ENCODE data around the gene KCTD10.
"Not testable (repeated sequence)": the region's sequence is repeated elsewhere in the genome, so short reads cannot be mapped to it uniquely, and the experiment has no call there.

Gene KCTD10

DNA sequence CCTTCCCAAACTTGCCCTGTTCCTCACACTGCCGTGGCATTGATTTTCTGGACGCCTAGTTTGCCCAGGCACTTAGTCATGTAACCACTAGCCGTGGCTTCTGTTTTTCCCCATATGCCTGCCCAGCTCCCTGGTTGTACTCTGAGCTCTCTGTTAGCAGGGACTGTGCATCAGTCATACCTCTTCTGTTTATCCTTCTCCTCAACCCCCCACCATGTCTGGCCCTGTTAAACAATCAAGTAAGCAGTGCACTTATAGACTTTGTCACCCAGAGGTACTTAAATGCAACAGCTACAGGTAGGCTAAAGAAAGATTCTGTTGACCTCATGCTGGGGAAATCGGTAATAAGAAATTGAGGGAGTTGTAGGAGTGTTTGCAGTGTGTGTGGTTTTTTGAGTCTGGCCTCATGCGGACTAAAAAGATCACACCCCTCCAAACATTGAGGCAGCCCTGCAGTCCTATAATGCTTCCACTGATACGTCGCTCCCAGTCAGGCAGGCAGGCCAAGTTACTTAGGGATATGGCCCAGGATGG, 17.3 kb upstream of the KCTD10 start:
- no peak for DNase-seq (ENCODE audit: low spot score)

DNA sequence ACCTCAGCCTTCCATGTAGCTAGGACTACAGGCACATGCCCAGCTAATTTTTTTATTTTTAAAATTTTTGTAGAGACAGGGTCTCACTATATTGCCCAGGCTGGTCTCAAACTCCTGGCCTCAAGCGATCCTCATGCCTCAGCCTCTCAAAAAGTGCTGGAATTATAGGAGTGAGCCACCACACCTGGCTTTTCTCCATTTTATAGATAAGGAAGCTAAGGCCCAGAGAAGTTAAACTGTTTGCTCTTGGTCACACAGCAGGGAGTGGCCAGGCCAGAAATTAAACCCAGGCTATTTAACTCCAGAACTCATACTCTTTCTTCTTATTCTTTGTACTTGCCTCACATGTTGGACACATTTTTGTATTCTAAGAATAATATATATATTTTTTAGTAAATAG, 16.8 kb upstream of the KCTD10 start:
- no peak for DNase-seq (ENCODE audit: low spot score)

DNA sequence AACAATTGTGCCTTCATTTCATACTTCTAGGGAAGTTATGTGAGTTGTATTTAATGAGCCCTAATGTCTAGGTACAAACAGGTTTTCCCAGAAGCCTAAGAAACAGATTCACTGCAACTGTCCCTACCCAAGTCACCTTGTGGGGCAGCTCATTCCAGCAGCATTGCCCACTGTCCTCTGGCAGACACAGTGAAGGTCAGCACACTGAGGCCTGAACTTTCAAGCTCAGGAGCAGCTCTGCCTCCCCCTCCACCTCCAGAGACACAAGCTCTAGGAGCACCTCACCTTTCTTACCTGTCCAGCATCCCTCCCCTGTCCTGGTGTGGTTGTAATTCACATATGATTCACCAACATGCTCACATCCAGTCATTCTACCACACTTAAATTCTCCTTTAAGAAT, 16.0 kb upstream of the KCTD10 start:
- no peak for DNase-seq (ENCODE audit: low spot score)

DNA sequence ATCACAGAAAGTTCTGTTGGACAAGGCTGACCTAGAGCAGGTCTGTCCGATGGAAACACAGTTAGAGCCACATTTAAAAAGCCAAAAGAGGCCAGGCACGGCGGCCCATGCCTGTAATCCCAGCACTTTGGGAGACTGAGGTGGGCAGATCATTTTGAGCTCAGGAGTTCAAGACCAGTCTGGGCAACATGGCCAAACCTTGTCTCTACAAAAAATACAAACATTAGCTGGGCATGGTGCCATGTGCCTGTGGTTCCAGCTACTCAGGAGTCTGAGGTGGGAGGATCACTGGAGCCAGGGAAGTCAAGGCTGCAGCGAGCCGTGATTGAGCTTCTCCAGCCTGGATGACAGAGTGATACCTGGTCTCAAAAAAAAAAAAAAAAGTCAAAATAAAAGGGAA, 15.3 kb upstream of the KCTD10 start:
- DNase-seq (ENCODE audit: low spot score): no peak

DNA sequence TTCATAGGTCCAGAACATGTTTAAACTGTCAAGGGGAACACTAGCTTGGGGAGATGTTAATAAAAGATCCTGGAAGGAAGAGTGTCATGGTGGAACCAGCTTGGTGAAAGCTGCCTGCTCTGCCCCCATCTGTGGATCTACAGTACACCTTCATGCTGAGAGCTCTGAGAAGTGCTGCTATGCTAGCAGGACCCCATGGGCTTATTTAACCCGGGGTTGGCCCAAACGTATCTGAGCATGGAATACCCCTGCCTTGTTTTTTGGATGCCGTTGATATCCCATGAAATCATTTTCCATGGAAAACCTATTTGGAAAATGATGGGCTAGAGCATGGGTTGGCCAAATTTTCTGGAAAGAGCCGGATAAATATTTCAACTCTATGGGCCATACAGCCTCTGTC, 14.6 kb upstream of the KCTD10 start:
- DNase-seq (ENCODE audit: low spot score): no peak

DNA sequence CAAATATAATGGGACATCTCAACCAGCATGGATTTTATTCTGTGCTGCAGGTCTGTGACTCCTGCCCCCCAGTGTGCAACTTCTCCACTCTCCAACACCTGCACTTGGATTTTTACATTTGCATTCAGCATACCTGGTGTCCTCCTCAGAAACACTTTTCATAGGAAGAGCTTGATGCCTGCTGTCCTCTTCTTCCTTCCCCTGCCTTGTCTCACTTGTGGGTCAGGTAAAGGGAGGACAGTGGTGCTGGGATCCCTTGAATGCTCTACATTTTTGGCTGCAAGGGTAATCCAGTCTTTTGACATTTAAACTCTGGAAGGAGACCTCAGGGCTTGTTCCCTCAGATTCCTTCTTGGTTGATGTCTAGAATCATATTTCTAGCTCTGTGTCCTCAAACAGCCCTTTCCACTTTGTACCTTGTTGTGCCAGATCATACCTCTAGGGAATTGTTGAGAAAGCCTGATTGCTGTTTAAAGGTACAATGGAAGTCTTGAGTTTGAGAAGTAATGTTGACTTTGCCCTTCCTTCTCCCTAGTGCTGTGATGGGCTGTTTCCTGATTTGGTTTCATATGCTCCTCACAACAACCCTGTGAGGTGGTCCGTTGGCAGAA, 13.0 kb upstream of the KCTD10 start:
- DNase-seq (ENCODE audit: low spot score): no peak

DNA sequence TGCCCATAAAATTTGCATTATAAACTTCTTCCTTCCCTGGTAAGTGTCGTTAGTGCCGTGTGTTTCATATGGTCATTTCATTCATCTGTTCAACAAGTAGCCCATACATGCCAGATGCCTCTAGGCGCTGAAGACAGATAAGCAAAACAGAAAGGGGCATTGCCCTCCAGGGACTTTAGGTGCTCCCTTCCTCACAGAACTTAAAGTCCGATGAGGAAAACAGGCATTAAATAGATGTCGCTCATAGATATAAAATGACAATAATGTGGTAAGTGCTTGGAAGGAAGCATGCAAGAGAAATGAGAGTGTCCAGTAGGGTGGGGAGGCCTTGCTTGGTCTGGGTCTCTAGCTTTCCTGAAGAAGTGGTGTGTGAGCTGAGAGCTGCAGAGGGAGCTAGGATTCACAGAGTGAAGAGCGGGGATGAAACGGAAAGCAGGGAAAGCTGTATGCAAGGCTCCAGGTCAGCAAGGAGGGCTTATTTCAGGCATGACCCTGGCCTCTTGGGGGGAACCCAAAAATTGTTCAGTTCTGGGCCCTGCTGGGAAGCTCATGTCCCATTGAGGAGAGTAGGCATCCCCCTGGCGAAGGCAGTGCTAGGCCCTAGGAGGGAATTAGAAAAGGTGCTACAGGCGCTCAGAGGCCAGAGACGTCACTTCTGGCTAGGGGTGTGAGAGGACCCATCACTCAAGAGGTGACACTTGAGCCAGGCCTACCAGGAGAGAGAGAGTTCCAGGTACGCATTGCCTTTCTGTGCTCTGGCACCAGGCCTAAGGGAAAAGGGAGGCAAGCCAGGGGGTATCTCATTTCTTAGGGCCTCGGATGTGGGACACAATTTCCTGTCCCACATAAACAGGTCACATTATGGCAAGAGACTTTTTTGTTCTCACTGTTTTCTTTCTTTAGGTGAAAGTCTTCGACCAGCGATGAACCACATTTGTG, 12.2 kb upstream of the KCTD10 start:
- no peak for DNase-seq (ENCODE audit: low spot score)

DNA sequence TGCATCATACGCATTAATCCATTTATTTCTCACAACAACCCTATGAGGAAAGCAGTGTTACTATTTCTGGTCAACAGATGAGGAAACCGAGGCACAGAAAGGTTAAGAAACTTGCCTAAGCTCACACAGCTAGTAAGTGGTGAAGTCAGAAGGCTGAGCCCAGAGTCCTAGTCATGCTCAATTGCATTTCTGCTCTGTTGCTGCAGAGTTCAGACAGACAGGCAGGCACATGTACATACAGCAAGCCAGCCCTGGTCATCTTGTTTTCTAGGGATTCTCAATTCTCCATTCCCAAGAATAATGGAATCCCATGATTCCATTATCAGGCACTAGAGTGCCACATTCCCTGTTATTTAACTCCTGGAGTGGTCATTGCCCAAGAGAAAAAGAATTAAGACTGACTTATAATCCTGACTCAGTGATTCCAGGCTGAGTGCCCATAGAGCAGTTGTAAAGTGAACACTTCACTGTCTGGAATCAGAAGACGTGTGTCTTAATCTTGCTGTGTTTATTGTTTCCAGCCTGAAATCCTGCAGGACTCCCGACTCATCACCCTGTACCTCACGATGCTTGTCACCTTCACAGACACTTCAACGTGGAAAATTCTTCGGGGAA, 11.1 kb upstream of the KCTD10 start:
- DNase-seq (ENCODE audit: low spot score): no peak

DNA sequence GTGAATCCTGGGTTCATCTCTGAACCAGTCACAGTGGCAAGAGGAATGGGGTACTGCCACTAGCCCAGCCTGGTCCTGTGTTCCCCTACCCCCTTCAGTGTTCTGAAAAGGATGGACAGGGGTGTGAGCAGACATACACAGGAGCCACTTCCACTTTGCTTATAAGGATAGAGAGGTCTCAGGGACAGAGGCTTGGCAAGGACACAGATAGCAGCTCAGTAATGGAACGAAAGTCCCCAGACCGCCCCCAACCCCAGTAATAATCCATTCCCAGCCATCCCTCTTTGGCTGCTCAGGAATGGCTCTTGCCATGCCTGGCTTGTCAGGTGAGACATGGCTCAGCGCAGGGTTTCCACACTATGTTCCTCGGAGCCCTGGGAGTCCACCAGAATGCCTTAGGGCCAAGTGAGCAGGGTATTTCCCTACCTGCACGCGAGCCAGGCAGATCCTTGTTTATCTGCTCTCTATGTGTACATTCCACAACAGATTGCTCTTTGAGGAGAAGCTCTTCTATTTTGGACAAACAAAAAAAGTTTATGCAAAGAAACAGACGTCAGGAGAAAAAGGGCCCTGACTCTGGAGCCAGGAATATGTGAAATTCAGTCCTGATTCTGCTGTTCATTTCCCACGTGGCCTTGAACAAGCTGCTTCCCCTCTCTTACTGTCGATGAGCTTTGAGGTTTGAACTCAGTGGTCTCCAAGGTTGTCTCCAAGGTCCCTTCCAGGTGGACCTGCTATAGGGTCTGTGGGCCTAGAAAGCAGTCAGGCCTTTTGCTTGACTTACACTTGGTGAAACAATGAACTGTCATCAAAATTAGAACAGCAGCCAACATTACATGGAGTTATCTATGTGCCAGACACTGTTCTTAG, 10.3 kb upstream of the KCTD10 start:
- DNase-seq (ENCODE audit: low spot score): no peak

DNA sequence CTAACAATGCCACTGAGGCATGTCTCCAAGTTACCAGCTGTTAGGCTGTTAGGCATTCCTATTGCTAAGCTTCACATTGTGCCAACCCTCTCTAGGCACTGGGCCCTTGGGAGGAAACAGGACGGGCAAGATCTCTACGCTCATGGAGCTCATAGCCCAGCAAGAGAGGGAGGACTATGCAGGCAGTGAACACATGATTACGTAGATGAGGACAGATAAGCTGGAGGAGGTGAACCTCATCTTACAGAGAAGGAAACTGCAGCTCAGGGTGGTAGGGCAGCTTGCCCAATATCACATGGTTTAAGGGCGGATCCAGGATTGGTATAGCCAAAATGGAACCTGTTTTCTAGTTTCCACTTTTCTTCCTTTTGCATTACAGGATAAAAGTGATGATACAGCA, 8.1 kb upstream of the KCTD10 start:
- DNase-seq (ENCODE audit: low spot score): no peak

DNA sequence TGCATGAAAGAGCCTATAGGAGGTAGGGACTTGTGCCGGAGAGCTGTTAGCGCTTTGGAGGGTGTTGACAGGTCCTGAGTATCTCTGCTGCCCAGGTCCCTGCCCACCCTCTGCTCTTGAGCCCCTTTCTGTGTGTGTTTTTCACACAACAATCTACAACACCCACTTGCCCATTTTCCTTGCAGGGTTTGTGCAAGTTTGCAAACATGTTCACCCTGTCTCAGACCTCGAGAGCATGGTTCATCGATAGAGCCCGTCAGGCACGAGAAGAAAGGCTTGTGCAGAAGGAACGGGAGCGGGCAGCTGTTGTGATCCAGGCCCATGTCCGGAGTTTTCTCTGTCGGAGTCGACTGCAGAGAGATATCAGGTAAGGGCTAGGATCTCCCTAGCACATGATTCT, 6.2 kb upstream of the KCTD10 start:
- no peak for DNase-seq (ENCODE audit: low spot score)

DNA sequence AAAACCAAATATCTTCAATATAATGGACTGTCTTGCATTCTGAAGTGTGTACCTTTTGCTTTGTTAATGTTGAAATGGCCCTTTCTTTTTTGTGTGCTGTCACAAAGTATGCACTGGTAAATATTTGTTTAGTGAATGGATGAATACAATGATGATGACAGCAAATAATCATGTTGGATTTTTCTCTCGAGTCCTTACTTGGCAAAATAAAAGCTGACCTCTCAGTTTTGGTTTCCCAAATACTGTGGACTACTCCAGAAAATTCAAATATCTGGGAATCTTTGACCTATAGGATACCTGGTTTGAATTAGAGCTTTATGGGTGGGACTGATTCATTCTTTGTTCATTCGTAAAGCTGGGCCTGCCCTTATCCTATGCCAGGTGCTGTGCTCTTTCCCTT, 5.8 kb upstream of the KCTD10 start:
- no peak for DNase-seq (ENCODE audit: low spot score)

DNA sequence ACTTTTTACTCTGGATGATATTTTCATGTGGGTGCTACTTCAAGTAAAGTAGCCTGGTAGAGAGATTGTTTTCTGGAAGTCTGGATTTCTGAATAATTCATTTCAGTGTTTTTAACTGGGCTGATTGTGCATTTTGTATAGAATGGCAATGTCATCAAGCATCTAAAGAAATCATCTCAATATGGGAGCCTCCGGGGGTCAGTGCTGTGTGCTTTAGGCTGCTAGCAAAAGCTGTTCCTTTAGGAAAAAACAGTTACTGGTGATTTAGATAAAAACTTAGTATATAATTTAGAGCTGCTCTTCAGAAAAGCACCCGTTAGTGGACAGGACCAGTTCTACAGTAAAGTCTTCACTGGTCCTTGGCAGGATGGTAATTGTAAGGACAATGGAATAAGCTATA, 5.4 kb upstream of the KCTD10 start:
- DNase-seq (ENCODE audit: low spot score): no peak

DNA sequence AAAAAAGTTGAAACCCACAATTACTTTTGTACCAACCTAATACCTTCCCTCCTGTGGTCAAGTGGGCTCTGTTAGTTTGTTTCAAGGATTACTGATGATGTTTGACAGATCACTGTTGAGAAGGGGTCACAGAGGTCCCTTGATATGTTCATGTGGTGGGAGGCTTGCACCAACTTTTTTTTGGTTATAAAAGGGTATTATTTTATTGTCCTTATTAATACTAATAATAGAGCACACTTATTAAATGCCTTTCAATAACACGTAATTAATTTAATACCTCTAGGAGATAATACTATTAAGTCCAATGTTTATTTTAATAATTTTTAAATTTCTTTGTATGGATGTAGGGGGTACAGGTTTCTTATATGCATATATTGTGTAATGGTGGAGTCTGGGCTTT, 4.8 kb upstream of the KCTD10 start:
- DNase-seq (ENCODE audit: low spot score): no peak

DNA sequence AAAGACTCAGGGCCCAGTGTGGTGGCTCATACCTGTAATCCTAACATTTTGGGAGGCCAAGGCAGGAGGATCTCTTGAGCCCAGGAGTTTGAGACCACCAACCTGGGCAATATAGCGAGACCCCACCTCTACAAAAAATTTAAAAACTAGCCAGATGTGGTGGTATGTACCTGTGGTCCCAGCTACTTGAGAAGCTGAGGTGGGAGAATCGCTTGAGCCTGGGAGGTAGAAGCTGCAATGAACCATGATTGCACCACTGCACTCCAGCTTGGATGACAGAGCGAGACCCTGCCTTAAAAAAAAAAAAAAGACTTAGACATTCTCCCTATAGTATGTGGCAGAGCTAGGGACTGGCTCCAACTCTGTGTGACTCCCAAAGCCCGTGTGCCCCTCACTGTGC, 3.3 kb upstream of the KCTD10 start:
- DNase-seq (ENCODE audit: low spot score): no peak

DNA sequence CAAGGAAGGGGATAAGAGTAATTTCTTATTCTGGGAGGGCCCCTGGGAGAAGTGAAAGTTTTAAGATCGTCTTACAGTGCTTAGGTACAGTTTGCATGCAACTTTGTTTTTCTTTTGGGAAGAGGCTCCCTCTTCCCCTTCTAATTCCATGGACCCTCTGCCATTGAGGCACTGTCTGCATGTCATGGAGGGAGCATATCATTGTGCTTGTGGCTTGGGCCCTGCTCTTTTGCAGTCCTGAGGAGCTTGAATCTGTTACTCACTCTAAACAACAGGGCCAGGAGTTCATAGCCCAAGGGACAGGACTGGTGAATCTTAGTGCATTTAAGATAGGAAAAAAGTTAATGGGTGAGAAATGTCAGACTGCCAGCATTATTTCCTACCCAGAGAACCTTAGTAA, 2.7 kb upstream of the KCTD10 start:
- no peak for DNase-seq (ENCODE audit: low spot score)

DNA sequence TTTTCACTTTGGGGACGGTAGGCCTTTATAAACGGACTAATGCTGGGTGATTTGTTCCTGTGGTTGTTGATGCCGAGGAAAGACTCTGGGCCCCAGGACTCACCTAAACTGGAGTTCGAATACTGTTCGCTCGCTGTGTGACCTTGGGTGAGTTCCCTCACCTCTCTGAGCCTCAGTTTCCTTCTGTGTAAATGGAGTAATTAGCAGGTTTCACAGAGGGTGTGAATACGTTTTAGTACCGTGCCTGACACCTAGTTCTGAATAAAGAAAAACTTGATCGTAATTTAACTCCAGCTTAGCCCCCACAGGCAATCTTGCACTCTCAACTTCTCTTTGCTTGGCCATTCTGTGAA, 839 bp upstream of the KCTD10 start:
- DNase-seq (ENCODE audit: low spot score): no peak

DNA sequence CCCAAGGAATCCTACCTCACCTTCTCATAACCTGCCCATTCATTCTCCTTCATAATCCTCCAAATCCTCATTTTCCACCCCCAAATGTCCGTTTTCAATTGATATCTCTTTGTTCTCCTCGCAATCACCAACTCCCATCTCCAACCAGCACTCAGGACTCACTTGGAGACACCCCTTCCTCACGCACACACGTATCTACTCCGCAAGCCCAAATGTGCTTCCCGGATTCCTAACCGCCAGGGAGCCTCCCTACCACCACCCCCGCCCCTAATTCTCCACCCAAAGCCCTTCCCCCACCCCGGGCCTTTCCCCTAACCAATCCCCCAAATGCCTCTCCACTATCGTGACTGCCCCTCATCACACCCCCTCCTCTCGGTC, 304 bp downstream of the KCTD10 start:
- DNase-seq (ENCODE audit: low spot score): no peak

DNA sequence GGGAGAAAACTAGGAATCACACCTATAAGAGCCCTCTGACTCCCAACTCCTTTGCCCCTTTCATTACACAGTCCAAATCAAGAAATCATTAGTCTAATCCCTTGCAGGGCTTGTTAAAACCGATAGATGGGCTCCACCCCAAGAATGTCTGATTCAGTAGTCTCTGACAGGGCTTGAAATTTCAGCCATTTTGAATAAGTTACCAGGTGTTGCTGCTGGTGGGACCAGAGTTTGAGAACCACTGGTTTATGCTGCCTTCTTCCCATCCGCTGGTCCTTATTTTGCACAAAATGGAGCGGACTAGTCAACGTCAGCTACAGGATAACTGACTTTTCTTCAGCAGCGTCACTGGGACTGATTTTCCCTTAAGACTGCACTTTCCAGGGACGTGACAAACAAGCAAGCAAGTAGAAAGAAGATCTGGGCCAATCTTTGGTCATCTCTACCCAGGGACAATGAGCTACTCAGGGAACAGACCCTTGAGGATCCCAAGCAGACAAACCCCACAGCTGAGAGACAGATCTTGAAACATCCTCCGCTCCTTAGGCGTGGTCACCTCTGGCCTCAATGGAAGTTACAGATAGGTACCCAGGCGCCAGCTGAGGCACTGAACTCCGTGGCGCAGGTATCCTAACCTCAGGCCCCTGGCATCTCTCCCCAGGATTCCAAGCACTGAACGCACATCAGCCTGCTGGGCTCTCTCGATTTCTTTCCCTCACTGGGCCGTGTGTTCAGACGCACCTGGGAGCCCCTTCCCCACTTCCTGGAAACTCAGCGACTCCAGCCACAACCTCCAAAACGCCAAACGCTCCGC, 900 bp downstream of the KCTD10 start:
- no peak for DNase-seq (ENCODE audit: low spot score)

DNA sequence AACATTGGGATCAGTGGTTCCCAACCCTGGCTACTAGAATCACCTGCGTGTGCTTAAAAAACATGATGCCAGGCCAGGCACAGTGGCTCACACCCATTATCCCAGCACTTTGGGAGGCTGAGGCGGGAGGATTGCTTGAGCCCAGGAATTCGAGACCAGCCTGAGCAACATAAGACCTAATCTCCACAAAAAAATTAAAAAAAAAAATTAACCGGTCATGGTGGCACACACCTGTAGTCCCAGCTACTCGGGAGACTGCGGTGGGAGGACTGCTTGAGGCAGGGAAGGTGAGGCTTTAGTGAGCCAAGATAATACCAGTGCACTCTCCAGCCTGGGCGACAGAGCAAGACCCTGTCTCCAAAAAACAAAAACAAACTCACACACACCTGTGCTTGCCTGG, 2.0 kb downstream of the KCTD10 start:
- no peak for DNase-seq (ENCODE audit: low spot score)

DNA sequence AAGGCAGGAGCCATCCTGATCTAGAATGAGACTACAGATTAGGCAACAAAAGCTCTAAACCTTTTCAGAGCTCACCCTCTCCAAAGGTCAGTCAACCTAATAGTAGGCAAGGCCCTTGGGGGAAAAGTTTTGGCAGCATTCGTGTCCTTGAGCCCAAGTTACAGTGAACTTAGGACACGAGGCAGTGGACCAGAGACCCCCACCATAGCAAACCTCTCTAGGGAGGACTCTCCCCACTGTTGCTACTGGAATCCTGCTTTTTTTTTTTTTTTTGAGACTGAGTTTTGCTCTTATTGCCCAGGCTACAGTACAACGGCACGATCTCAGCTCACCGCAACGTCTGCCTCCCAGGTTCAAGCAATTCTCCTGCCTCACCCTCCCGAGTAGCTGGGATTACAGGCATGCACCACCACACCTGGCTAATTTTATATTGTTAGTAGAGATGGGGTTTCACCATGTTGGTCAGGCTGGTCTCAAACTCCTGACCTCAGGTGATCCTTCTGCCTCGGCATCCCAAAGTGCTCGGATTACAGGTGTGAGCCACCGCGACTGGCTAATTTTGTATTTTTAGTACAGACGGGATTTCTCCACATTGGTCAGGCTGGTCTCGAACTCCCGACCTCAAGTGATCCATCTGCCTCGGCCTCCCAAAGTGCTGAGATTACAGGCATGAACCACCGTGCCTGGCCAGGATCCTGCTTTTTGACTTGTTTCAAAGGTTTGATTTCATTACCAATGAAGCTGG, 3.4 kb downstream of the KCTD10 start:
- not testable (repeated sequence) for DNase-seq (ENCODE audit: low spot score)

Measured in LoVo (cell line).